K562 (cell line): ENCODE data around the gene ZBTB18. TPM values are rescaled to one million over a fixed set of nuclear protein-coding genes. Genes with fewer than 3 reads are reported as not detected.

ENCODE experiments used
- ATAC-seq: fragments of 200-7000 bp; cut with Tn5 transposase; 3 replicates; pipeline ENCODE4 v1.9.1; 2020; ENCODE audit warnings: moderate library complexity
- BruUV-seq: library from RNA; stranded (reverse); fragments of 400-500 nt; replicated peaks from 2 replicates; lab custom pipeline; 2021; lab: Mats Ljungman, UMichigan
- CTCF ChIA-PET: fragments of 300-600 bp; formaldehyde crosslinking; extraction: SDS; loops from one replicate; lab custom pipeline; 2021; ENCODE audit warnings: low intra/inter-chr PET ratio; lab: Yijun Ruan, JAX
- POLR2A ChIA-PET: fragments of 300-600, 350-650 bp; sonication (Branson Sonifier 250); formaldehyde crosslinking; extraction: SDS; loops from one replicate; lab custom pipeline; 2021; ENCODE audit warnings: antibody characterized with exemption, inconsistent platforms; lab: Yijun Ruan, JAX
- DNase-seq, 4 experiments: peaks; one replicate each; pipeline versions ENCODE4 v3.0.0 to v3.0.0-alpha.2; 2011 to 2018; ENCODE audit warnings: low spot score in 3 of 4, mixed read lengths in 3 of 4; ENCODE audit errors: extremely low read depth in 1 of 4
- FAIRE-seq: peaks from 2 replicates; lab custom pipeline; 2011; peaks lifted over from hg19 to GRCh38; lab: Jason Lieb, UNC
- H2AFZ ChIP-seq: 2 replicates; pipeline ENCODE4 v1.6.0; 2011; ENCODE audit warnings: low read depth, low read length, control low read depth, inconsistent platforms
- H3K27ac ChIP-seq: fragments of 200-600 bp; 3 replicates; pipeline ENCODE4 v1.8.0; 2011; ENCODE audit warnings: low read depth, mild to moderate bottlenecking, control low read depth, inconsistent platforms, low read length, moderate library complexity, mixed read lengths; ENCODE audit errors: extremely low read depth
- H3K27me3 ChIP-seq, 2 experiments: fragments of 300-600 bp in 1 of 2; 2 replicates in 1 of 2; 3 replicates in 1 of 2; pipeline versions ENCODE4 v1.6.0 to v1.8.0; 2011; ENCODE audit warnings: inconsistent platforms in 2 of 2, low read length in 2 of 2, mild to moderate bottlenecking in 1 of 2, mixed read lengths in 1 of 2, moderate library complexity in 1 of 2; ENCODE audit not compliant: control insufficient read depth in 2 of 2, insufficient read depth in 2 of 2
- H3K36me3 ChIP-seq: fragments of 300-600 bp; 3 replicates; pipeline ENCODE4 v1.8.0; 2011; ENCODE audit warnings: mild to moderate bottlenecking, low read length, inconsistent platforms; ENCODE audit not compliant: control insufficient read depth, insufficient read depth
- H3K4me1 ChIP-seq, 2 experiments: fragments of 200-600 bp in 1 of 2; replicated peaks in 1 of 2; 2 replicates in 1 of 2; 3 replicates in 1 of 2; pipeline versions ENCODE4 v1.5.1 to v1.8.0; 2011; ENCODE audit warnings: inconsistent platforms in 2 of 2, low read length in 2 of 2, mild to moderate bottlenecking in 1 of 2, mixed read lengths in 1 of 2, moderate library complexity in 1 of 2; ENCODE audit not compliant: control insufficient read depth in 2 of 2, insufficient read depth in 2 of 2
- H3K4me2 ChIP-seq: 2 replicates; pipeline ENCODE4 v1.6.1; 2011; ENCODE audit warnings: low read length, control low read depth, inconsistent platforms, mixed read lengths; ENCODE audit not compliant: insufficient read depth
- H3K4me3 ChIP-seq: fragments of 200-600 bp; sonication (generic), shearing (Covaris generic); 2 replicates; pipeline ENCODE4 v1.5.1; 2016; ENCODE audit warnings: control low read depth, inconsistent platforms
- H3K79me2 ChIP-seq: fragments of 200-600 bp; 3 replicates; pipeline ENCODE4 v1.8.0; 2011; ENCODE audit warnings: low read length, inconsistent platforms; ENCODE audit not compliant: control insufficient read depth, insufficient read depth
- H3K9ac ChIP-seq, 2 experiments: 2 replicates each; pipeline versions ENCODE4 v1.6.0 to v1.6.1; 2011; ENCODE audit warnings: low read depth in 2 of 2, low read length in 2 of 2, control low read depth in 1 of 2, inconsistent platforms in 1 of 2, mild to moderate bottlenecking in 1 of 2, mixed read lengths in 1 of 2; ENCODE audit not compliant: insufficient read depth in 1 of 2
- H3K9me1 ChIP-seq: one replicate; pipeline ENCODE4 v1.6.0; 2011; ENCODE audit warnings: inconsistent platforms, mild to moderate bottlenecking, low read length, moderate library complexity; ENCODE audit not compliant: control insufficient read depth, insufficient read depth
- H3K9me3 ChIP-seq: replicated peaks from 2 replicates; pipeline ENCODE4 v1.5.1; 2011; ENCODE audit warnings: low read depth, low read length, inconsistent platforms; ENCODE audit not compliant: control insufficient read depth, insufficient read depth
- H4K20me1 ChIP-seq: replicated peaks from 2 replicates; pipeline ENCODE4 v1.6.1; 2011; ENCODE audit warnings: low read length, inconsistent platforms, mixed read lengths; ENCODE audit not compliant: control insufficient read depth, insufficient read depth
- DEAF1 ChIP-seq: fragments of 450-650 bp; formaldehyde crosslinking; IDR thresholded peaks from 2 replicates; pipeline ENCODE4 v1.4.0; 2020; ENCODE audit warnings: mild to moderate bottlenecking, moderate library complexity
- DNMT1 ChIP-seq: fragments of 450-650 bp; IDR thresholded peaks from 2 replicates; pipeline ENCODE4 v1.6.1; 2016; ENCODE audit warnings: antibody characterized with exemption, mild to moderate bottlenecking
- ESRRB ChIP-seq: fragments of 250-450 bp; sonication (Bioruptor Pico); IDR thresholded peaks from 2 replicates; pipeline ENCODE4 v1.5.0; 2020; ENCODE audit warnings: mild to moderate bottlenecking, moderate library complexity, borderline replicate concordance
- HBP1 ChIP-seq: fragments of 450-650 bp; formaldehyde crosslinking; IDR thresholded peaks from 2 replicates; pipeline ENCODE4 v1.4.0; 2022; ENCODE audit warnings: missing genetic modification characterization
- PRDM10 ChIP-seq: fragments of 450-650 bp; IDR thresholded peaks from 2 replicates; pipeline ENCODE4 v1.6.1; 2018; ENCODE audit not compliant: partially characterized antibody
- TRIM24 ChIP-seq, 2 experiments: fragments of 450-650 bp; IDR thresholded peaks; 2 replicates each; pipeline ENCODE4 v1.6.1; 2016
- WGBS: fragments of 100-300 bp; shearing (Covaris generic); methylation state at CpG from one replicate; pipeline ENCODE4 v1.1.6; 2016; ENCODE audit warnings: low coverage, mixed read lengths; ENCODE audit not compliant: insufficient coverage; ENCODE audit errors: missing lambda C conversion rate; 5-methylcytosine and 5-hydroxymethylcytosine counted together
- in situ Hi-C: fragments of 300-500 bp; cut with MboI; formaldehyde crosslinking; loops from 4 replicates; pipeline ENCODE4 v1.15.0; 2018; ENCODE audit warnings: inconsistent platforms, mixed read lengths
- intact Hi-C: fragments of 100-400 bp; cut with micrococcal nuclease; formaldehyde crosslinking; loops from 2 replicates; pipeline ENCODE4 v1.14.2; 2022
- polyA plus RNA-seq, 8 experiments: library from polyadenylated mRNA; depleted of rRNA in 4 of 8; stranded (reverse) in 5 of 8; unstranded in 3 of 8; fragments of >200 nt; fragmentation: Nextera tagmentation in 2 of 8; fragmentation: Illumina TruSeq in 1 of 8; extraction: Ambion mirVana in 2 of 8; extraction: Trizol in 1 of 8; gene quantifications; 2 replicates each; pipeline versions ENCODE4 v1.2.1 to v1.2.3, GENCODE V29; 2011 to 2014; ENCODE audit warnings: inconsistent platforms in 1 of 8, missing spikeins in 1 of 8
- total RNA-seq, 7 experiments: library from RNA; depleted of rRNA in 6 of 7; stranded (reverse); fragments of >200 nt in 6 of 7; fragmentation: Illumina TruSeq in 2 of 7; extraction: Trizol in 2 of 7; gene quantifications; 2 replicates each; pipeline versions ENCODE4 v1.2.1 to v1.2.3, GENCODE V29; 2011 to 2021; ENCODE audit warnings: low replicate concordance in 1 of 7

Gene ZBTB18
- total and polyA plus RNA-seq, 9 of the 15 experiments (the other 6 are each of a cell fraction or from before 2014, with no cell fraction given): 0.13 to 2.6 (median 1.6) TPM

DNA sequence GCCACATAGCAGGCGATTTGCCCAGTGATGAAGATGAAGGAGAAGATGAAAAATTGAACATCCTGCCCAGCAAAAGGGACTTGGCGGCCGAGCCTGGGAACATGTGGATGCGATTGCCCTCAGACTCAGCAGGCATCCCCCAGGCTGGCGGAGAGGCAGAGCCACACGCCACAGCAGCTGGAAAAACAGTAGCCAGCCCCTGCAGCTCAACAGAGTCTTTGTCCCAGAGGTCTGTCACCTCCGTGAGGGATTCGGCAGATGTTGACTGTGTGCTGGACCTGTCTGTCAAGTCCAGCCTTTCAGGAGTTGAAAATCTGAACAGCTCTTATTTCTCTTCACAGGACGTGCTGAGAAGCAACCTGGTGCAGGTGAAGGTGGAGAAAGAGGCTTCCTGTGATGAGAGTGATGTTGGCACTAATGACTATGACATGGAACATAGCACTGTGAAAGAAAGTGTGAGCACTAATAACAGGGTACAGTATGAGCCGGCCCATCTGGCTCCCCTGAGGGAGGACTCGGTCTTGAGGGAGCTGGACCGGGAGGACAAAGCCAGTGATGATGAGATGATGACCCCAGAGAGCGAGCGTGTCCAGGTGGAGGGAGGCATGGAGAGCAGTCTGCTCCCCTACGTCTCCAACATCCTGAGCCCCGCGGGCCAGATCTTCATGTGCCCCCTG, 3.3 kb downstream of the ZBTB18 start:
- CTCF ChIA-PET: no interaction called here
- Histone ChIP-seq H3K36me3 (no peaks in the 10 kb centered on the region), H3K4me1 (peaks cover 7% of the 10 kb centered on the region in 2 experiments), H3K9me3 (no peaks in the 10 kb centered on the region), H3K9ac (no peak overlapping the region), H2AFZ (no peak overlapping the region), H4K20me1 (peaks cover 15% of the 10 kb centered on the region; the same call in 1 of the 2 replicates), H3K27me3 (peaks cover 21 to 22% of the 10 kb centered on the region in 2 experiments), H3K27ac (no peak overlapping the region), H3K79me2 (no peaks in the 10 kb centered on the region), H3K4me3 (no peak overlapping the region), H3K9me1 (peaks cover 3% of the 10 kb centered on the region), H3K4me2 (no peak overlapping the region)
- no peak for ATAC-seq
- no peak for TF ChIP-seq DNMT1
- TF ChIP-seq ESRRB (CRISPR knock-in tag): no peak
- no peak for TF ChIP-seq PRDM10
- no peak for TF ChIP-seq DEAF1 (CRISPR knock-in tag)
- no peak for TF ChIP-seq HBP1 (CRISPR knock-in tag)
- no peak for TF ChIP-seq TRIM24 (IDR thresholded peaks at IDR 0.05)
- no peak for FAIRE-seq
- intact Hi-C loops: no loop called here
- 65% methylated on average over 15 of the region's 17 CpGs for WGBS
- no peak for DNase-seq
- POLR2A ChIA-PET: interaction anchor here (0.6 to 1.0 kb wide), 3 partner anchors 11 to 142 kb away, joined by 3 to 6 read pairs (median 4); no protein-coding TSS in a partner anchor
- in situ Hi-C loops: no loop called here
- no TSS peak for BruUV-seq
